B cell (primary cell): ENCODE data around the gene ERC1.

Source experiments
- EZH2 ChIP-seq: IDR thresholded peaks from 2 replicates; pipeline ENCODE4 v1.6.1; 2012; ENCODE audit warnings: borderline replicate concordance, low read depth, mild to moderate bottlenecking, moderate library complexity, low read length; ENCODE audit not compliant: insufficient read depth, poor library complexity, severe bottlenecking
- TF ChIP-seq, protein P1 (sequence below): fragments of 200-600 bp; IDR thresholded peaks from one replicate; pipeline ENCODE4 v1.8.0; 2022; ENCODE audit warnings: antibody characterized with exemption, mild to moderate bottlenecking

DNA sequence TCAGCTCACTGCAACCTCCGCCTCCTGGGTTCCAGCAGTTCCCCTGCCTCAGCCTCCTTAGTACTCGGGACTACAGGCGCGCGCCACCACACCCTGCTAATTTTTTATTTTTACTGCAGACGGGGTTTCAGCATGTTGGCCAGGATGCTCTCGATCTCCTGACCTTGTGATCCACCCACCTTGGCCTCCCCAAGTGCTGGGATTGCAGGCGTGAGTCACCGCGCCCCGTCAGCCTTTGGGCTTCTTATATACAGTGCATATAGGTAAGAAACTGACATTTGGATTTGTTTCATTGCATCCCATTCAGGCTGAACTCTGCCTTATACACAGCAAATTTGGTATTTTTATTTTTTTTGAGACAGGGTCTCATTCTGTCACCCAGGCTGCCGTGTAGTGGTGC is 176.8 kb downstream of the ERC1 start:
- TF ChIP-seq, protein P1, sequence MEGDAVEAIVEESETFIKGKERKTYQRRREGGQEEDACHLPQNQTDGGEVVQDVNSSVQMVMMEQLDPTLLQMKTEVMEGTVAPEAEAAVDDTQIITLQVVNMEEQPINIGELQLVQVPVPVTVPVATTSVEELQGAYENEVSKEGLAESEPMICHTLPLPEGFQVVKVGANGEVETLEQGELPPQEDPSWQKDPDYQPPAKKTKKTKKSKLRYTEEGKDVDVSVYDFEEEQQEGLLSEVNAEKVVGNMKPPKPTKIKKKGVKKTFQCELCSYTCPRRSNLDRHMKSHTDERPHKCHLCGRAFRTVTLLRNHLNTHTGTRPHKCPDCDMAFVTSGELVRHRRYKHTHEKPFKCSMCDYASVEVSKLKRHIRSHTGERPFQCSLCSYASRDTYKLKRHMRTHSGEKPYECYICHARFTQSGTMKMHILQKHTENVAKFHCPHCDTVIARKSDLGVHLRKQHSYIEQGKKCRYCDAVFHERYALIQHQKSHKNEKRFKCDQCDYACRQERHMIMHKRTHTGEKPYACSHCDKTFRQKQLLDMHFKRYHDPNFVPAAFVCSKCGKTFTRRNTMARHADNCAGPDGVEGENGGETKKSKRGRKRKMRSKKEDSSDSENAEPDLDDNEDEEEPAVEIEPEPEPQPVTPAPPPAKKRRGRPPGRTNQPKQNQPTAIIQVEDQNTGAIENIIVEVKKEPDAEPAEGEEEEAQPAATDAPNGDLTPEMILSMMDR = no peak
- no peak for TF ChIP-seq EZH2
